NCI-H1930 (cell line): ENCODE results near the gene PAIP1.
A peak's percentile ranks its signal among the peaks of the same experiment; 100 is the strongest.
"Not testable (repeated sequence)": the region's sequence is repeated elsewhere in the genome, so short reads cannot be mapped to it uniquely, and the experiment has no call there.

ENCODE experiments used
- DNase-seq, 2 experiments: peaks; one replicate each; lab custom pipeline; 2025; lab: John Stamatoyannopoulos, UW

Gene PAIP1

DNA sequence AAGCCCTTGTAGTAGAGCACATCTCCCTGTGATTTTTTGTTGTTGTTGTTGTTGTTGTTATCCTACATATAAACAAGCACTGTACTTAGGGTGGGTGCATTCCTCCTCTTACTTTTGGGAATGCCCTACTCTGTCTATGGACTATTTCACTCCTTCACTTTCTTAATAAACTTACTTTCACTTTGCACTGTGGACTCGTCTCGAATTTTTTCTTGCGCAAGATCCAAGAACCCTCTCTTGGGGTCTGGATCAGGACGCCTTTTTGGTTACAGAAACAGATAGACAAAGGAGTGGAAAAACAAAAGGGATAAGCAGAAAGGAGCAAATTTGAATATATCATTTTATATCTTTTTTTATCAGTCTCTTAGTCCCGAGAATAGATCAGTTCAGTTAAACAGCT, 14.4 kb upstream of the PAIP1 start:
- DNase-seq = no peak

DNA sequence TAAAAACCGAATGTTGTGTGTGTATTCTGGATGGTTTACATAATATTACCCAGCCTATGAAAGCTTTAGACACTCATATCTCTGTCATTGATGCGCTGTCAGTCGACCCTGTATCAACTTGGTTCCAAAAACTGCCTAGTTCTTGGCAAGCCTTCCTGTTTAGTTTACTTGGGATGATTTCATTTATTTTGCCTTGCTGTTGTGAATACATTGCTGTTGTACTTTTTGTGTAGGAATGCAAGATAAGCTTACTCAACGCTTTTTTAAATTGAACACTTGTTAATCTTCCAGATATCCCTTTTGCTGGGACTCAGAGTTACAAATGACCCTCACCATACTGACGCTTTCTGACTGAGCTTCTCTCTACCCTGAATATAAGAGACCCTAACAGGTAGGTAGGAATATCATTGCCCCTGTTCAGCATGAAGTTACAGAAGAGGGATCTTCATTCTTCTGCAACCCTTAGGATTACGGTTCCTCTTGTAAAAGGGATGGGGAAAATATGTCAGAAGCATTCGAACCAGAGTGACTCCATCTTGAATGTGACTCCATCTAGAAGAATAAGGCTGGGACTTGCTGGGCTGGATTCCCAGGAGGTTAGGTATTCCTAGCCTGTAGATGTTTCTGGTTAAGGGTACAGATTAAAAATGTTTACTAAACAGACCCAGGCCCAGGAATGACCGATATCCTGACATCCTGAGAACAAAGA, 13.7 kb upstream of the PAIP1 start:
- DNase-seq = no peak

DNA sequence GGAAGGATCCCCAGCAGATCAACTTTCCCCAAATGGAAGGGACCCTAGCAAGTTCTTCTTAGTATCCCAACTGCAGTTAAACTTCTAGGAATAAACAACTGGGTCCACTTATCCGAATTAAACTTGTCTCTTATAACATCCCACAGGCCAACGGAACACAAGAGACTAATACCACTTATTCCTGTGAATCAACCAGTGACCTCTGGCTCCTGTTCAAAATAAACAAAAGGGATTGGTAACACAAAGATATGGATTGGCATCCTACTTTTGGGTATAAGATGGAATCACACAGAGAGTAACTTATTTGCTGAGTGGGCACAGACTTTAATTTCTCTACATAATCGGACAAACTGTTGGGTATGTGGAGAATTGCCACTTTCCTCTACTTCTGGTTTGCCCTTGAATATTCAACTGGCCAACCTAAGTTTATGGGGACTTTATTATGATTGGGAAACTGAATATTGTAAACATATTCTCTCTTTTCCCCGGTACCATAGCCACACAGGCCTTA, 12.4 kb upstream of the PAIP1 start:
- no peak for DNase-seq

DNA sequence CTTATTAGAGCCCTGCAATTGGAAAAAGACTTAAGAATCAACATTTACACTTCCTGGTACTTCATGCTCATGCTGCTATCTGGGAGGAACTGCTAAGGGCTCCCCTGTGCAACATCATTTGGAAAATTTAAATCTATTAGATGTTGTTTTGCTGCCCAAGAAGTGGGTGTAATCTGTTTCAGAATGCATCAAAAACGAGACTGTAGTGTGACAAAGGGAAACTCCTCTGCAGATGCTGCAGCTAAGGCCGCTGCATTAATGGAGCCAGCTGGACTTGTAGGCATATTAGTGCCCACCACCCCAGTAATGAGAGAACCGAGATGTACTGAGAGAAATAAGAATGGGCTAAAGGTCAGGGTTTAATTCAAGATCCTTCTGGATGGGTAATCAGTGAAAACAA, 11.1 kb upstream of the PAIP1 start:
- DNase-seq = no peak

DNA sequence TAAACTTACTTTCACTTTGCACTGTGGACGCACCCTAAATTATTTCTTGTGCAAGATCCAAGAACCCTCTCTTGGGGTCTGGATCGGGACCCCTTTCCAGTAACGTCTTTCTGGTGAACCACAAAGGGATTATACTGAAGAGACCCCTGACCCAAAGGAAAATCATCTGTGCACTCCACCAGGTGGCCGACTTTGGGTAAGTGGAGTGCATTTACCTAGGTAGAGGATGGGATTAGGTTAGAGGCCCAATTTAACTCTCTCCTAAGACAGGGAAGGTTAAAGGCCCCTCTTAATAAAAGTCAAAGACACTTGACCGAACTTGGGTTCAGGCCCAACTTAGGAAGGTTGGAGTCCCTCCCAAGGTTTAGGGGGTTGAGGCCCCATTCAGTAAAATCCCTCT, 8.2 kb upstream of the PAIP1 start:
- no peak for DNase-seq

DNA sequence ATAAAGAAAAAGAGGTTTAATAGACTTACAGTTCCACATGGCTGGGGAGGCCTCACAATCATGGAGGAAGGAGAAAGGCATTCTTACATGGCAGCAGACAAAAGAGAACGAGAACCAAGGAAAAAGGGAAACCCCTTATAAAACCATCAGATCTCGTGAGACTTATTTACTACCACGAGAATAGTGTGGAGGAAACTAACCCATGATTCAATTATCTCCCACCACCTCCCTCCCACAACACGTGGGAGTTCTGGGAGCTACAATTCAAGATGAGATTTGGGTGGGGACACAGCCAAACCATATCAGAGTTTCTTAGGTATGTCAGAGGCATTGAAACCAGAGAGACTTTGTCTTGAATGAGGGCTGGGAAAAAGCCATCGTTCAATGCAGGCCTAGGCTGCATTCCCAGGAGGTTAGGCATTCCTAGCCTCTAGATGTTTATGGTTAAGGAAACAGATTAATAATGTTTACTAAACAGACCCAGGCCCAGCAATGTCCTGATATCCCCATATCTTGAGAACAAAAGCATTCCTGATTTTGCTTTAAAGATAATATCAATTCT, 7.5 kb upstream of the PAIP1 start:
- no peak for DNase-seq

DNA sequence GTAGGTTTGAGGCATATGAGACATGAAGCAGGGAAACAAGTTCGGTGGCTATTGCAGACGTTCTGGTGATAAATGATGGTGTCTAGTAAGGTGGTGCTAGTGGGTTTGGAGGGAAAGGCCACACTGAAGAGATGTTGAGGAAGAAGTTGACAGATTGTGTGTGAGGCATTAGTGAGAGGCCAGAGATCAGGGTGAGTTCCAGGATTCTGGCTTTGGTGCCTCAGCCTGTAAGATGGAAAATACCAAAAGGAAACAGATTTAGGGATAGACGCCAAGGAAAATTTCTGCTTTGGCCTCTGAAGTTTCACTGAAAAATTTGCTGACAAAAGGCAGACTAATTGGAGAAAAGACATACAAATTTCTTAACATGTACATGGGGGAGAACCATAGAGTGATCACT, 6.4 kb upstream of the PAIP1 start:
- no peak for DNase-seq

DNA sequence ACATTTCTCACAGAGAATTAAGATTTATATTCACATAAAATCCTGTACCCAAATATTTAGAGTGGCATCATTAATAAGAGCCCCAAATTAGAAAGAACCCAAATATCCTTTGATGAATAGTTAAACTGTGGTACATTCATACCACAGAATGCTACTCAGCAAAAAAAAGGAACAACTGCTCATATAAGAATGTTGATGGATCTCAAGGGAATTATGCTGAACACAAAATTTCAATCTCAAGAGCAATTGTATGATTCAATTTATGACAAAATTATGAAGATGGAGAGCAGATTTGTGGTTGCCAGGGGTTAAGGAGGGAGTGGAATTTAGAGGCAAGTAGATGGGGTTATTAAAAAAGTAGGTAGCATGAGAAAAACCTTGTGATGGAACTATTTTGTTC, 4.5 kb upstream of the PAIP1 start:
- DNase-seq = no peak

DNA sequence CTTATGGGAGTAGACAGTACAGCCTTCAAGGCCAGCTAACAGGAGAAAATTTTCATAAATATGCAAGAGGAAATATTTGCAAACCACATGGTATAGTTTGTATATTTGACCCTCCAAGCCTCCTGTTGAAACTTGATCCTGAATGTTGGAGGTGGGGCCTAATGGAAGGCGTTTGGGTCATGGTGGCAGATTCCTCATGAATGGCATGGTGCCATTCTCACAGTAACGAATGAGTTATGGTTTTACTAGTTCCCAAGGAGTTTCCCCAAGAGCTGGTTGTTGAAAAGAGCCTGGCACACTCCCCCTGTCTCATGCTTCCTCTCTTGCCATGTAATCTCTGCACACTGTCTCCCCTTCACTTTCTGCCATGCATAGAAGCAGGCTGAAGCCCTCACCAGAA, 3.3 kb upstream of the PAIP1 start:
- no peak for DNase-seq

DNA sequence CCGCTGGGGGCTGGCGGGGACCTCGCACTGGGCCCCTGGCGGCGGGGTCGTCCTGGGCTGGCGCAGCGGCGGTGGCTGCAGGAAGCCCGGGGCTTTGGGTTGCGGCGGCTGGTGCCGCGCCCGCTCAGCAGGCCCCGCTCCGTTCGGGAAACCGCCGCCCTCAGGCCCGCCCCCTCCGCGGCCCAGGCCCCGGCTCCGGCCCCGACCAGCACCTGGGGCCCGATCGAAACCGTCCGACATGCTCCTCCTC, 345 bp downstream of the PAIP1 start:
- not testable (repeated sequence) for DNase-seq

DNA sequence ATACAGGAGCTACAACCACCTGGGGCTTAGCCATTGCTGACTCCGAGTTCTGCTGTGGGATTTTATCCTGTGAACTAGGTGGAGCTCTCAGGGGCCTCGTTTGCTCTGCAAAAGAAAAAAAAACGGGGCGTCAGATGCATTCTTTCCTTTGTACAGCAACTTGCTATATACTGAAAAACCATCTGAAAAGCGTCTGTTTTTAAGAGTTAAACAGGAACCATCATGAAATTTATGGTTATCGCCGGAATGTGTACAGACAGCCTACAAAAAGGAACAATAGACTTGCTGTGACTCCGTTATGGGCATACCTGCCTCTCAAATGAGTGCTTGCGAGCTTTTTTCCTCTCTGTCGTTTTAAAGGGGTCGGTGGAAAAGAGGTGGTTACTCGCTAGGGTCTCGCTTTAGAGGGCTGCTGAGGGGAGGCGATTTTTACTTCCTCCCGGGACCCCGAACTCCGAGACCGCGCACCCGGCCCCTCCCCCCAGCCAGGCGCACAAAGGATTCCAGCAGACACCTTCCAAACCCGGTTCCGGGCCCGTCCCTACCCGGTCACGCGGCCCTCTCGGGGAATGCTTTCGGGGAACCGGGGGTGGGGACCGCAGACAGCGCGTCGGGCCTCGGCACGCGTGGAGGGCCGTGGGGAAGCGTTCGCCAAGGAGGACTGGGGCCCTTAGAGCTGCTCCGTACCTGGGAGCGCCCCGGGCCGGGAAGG, 826 bp downstream of the PAIP1 start:
- DNase-seq = peak; percentile 37 to 38

DNA sequence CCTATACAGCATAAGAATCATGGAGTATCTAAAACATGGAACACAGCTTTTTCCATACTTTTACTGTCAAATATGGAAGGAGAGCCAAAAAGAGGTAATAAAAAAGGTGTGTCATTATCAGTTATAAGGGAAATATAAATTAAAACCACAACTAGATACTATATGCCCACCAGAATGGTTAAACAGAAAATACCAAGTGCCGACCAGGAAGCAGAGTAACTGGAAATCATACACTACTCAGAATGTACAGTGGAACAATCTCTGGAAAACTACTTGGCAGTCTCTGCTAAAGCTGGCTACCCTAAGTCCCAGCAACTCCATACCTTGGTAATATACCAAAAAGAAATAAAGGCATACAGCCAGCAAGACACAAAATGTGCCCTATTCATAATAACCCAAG, 2.4 kb downstream of the PAIP1 start:
- no peak for DNase-seq

DNA sequence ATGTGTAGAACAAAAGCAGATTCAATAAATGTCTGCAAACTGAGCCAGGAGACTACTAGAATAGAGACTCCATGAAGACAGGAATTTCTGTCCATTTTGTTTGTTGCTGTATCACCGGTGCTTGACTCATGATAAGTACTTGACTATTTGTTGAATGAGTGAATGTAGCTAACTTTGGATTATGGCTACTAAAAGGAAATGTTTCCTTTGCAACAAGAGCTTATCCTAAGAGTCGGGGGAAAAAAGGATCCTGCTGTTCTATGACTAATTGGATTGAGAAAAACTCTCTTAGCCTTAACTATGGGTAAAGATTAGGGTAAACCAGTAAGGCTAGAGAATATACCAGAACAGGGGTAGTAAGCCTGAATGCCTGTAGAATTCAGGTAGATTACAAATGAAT, 3.5 kb downstream of the PAIP1 start:
- DNase-seq = no peak

DNA sequence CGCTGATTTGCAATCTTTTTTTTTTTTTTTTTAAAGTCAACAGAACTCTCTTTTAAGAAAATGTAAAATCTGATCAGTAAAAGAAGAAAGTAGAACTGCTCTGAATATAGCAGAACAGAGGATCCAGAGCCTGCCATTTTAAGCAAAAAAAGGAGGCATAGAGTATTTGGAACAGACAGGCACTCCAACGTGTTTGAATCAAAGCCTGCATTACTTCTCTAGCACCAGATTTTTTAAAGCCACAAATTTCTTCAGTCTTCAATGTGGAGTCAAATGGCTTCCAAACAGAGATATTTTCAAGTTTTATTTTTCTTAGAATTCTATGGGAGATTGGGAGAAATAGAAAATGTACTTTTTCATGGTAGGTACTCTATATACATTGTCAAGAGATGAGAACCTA, 5.1 kb downstream of the PAIP1 start:
- no peak for DNase-seq

DNA sequence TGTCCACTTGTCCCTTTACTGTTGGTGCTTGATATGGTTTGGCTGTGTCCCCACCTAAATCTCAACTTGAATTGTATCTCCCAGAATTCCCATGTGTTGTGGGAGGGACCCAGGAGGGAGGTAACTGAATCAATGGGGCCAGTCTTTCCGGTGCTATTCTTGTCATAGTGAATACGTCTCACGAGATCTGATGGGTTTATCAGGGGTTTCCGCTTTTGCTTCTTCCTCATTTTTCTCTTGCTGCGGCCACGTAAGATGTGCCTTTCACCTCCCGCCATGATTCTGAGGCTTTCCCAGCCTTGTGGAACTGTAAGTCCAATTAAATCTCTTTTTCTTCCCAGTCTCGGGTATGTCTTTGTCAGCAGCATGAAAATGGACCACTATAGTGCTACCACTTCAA, 7.6 kb downstream of the PAIP1 start:
- not testable (repeated sequence) for DNase-seq

DNA sequence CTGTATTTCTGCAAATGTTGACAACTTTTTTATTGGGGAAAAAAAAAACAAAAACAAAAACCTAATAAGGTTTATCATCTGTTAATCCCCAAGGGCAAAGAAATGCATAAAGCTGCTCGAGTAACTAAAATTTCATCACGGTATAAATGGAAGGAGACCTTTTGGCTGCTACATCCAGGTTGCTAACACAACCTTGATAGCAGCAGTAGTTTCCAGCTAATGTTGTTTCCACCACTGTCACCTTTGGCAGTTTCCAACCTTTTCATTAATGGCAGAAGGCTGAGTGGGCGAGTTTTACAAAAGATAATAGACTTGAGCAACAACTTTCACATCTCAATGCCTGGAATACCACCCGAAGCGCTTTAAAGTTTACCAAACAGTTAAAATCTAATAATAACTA, 8.5 kb downstream of the PAIP1 start:
- no peak for DNase-seq

DNA sequence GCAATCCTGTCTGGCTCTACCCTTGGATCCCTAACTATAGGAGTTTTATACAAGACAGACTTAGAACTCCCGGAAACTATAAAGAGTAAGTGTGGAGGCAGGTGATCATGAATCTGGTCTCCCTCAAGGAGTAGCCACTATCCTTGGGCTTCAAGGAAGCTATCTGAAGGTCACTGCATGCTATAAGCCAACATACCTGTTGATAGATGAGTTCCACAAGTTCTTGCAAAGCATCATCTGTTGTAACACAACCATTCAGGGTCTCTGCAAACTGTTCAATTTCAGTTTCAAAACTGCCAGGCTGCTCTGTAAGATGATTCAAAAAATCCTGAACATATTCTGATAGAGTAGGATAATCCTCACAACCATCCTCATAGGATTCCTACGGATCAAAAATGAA, 9.3 kb downstream of the PAIP1 start:
- DNase-seq = no peak

DNA sequence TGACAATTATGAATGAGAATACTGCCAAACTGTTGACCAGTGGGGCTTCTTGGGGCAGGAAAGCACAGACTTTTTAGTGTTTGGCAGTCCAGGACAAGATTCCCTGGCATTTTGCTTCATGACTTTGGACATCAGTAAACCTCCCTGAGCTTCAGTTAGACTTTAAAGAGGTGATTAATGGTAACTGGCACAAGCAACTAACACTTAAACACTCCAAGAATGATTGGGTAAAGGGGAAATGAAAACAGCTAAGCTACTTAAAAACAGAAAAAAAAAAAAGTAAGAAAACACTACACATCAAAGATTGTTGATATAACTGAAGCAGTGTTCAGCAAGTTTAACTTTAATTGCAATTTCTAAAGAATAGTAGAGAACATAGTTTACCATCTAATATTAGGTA, 13.4 kb downstream of the PAIP1 start:
- DNase-seq = no peak

DNA sequence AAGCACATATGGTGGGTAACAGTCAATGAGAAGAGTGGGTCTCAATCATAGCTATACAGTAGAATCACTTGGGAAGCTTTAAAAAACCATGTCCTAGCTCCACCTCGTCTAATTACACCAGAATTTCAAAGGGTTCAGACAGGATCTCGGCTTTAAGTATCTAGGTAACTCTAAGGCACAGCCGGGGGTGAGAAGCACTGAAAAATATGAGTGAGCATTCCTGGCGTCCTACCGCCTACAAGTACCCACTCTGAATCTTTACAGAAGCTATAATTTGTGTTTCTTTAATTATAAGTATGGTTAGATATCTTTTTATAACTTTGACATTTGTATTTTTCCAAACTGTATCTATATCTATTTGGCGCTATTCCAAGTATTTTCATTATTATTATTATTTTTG, 16.1 kb downstream of the PAIP1 start:
- DNase-seq = no peak

DNA sequence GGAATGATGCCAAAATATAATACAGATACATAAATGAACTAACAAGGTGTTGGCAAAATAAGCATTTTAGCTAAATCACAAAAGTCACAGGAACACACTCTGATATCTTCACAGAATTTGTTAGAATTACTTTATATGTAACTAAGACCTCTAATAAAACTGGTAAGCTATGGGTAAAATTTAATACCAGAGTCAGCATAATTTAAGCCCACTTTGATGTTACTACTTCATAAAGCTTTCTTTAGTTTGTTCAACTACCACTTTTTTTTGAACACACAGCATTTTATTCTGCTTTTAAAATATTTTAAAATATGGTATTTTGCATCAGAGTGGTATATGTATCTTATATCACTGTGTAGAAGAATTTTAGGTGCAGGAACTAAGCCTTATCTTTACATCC, 19.9 kb downstream of the PAIP1 start:
- no peak for DNase-seq

DNA sequence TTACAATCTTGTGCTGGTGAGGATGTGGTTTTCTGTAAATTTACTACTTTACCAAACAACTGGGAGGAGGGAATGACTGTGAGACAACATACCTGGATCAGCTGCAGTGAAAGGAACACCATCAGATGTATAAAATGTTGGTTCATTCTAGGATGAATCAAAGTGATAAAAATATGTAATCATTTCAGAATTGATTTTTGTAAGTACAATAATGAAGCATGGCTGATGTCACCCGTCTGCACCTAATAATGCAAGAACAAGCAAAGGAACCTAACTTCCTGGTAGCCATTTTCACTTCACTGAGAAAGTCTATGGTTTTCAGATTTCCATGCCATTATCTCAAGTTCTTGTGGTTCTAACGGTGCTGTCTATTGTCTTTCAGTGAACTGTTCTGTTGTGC, 23.2 kb downstream of the PAIP1 start:
- no peak for DNase-seq

DNA sequence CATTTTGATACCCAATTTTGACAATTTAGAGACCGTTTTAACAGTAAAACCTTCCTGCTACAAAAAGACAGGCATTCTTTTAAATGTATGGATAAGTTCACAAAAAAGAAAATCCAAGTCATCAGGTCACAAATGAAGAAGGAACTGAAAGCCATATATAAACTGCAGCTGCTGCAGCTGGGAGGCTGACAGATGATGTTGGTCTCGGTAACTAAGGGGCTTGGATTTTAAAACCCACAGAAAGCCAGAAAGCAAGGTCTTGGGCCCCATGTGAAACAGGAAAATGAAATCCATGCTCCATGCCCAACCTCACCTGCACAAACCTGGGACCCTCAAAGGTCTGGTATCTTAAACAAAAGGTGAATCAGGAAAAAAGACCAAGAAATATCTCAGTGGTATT, 26.2 kb downstream of the PAIP1 start:
- no peak for DNase-seq

DNA sequence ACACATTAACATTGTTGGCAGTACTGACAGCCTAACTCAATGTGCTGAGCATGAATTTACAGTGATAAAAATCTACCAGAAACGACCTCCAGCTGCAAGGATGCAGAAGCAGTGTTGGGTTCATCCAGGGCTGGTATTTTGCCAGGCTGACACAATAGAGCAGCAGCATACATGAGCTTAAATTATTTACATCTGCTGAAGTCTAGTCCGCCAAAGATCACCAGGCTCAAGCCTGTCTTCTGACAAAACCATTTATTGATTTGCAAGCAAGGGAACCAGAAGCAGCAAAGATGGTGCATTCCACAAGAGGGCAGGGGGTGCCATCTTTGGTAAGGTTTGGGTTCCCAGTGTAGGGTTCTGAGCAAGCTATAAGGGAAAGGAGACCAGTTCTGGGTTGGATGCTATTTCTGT, 33.2 kb downstream of the PAIP1 start:
- DNase-seq = no peak

DNA sequence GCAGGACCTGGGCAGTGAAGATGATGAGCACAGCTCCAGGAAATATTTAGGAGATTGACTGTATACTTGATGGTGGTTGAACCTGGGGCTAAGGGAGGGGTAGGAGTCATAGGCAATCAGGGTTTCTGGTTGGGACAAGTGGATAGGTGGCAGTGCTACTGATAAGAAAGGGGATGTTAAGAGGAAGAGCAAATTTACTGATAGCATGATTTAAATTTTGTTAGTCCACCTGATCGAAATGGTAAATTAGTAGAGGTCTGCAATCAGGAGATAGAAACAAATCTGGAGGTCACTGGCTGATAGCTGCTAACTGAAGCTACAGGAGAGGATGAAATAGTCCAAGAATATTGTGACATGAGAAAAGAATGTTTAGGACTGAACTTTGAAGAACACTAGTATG, 36.3 kb downstream of the PAIP1 start:
- no peak for DNase-seq
